Mucosa of stomach (tissue), 1 donor: ENCODE results near the gene SAT2.
"Not testable (repeated sequence)": the region's sequence is repeated elsewhere in the genome, so short reads cannot be mapped to it uniquely, and the experiment has no call there.

ENCODE experiments used
- H3K27me3 ChIP-seq: one replicate; pipeline ENCODE4 v1.7.0; 2013; ENCODE audit warnings: mild to moderate bottlenecking, low read length; ENCODE audit not compliant: control insufficient read depth, insufficient read depth
- H3K36me3 ChIP-seq: one replicate; pipeline ENCODE4 v1.7.0; 2013; ENCODE audit warnings: low read length; ENCODE audit not compliant: control insufficient read depth, insufficient read depth
- H3K4me1 ChIP-seq: one replicate; pipeline ENCODE4 v1.7.0; 2013; ENCODE audit warnings: mild to moderate bottlenecking, low read length; ENCODE audit not compliant: control insufficient read depth, insufficient read depth
- H3K4me3 ChIP-seq: one replicate; pipeline ENCODE4 v1.7.0; 2013; ENCODE audit warnings: low read length
- H3K9ac ChIP-seq: one replicate; pipeline ENCODE4 v1.7.0; 2013; ENCODE audit warnings: mild to moderate bottlenecking, low read length, moderate library complexity
- H3K9me3 ChIP-seq: one replicate; pipeline ENCODE4 v1.7.0; 2013; ENCODE audit warnings: mild to moderate bottlenecking, low read length, moderate library complexity; ENCODE audit not compliant: control insufficient read depth
- donor health status: Pancreatic carcinoma.

Gene SAT2

DNA sequence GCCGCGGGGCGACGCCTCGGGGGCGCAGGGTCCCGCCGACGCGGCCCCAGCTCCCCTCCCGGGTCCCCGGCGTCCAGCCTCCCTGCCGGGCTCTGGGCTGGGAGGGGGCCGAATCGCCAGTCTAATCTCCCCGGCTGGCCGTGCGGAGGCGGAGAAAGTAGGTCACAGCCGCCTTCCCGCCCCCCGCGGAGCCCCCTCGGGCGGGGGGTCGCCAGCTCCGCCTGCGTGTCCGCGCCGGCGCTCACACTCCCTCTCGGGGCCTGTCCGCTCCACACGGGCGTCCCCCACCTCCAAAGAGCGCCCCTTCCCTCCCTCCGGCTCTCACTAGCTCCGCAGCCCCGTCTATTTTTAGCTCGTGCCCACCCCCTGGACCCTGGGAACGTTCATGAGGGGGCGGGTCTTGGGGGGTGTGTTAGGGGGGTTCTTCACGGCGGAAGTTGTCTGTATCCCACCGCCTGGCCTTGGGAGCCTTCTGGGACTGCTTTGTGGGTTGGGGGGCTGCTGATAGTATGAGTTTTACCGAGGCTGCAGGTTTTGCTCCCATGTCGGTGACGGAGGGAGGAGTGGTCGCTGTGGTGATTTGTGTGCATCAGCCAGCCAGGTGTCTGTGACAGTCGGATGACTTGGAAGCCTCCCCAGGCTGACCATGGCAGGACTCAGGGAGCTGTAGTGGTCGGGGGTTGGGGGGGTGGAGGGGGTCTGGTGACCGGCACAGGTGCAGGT, 24.2 kb upstream of the SAT2 start:
- H3K9ac ChIP-seq = peak overlapping the region; percentile 7
- H3K9me3 ChIP-seq = no peaks in the 10 kb centered on the region
- peaks cover 49% of the 10 kb centered on the region for H3K27me3 ChIP-seq
- peaks cover 18% of the 10 kb centered on the region for H3K4me1 ChIP-seq
- H3K36me3 ChIP-seq = no peaks in the 10 kb centered on the region
- H3K4me3 ChIP-seq = no peak overlapping the region

DNA sequence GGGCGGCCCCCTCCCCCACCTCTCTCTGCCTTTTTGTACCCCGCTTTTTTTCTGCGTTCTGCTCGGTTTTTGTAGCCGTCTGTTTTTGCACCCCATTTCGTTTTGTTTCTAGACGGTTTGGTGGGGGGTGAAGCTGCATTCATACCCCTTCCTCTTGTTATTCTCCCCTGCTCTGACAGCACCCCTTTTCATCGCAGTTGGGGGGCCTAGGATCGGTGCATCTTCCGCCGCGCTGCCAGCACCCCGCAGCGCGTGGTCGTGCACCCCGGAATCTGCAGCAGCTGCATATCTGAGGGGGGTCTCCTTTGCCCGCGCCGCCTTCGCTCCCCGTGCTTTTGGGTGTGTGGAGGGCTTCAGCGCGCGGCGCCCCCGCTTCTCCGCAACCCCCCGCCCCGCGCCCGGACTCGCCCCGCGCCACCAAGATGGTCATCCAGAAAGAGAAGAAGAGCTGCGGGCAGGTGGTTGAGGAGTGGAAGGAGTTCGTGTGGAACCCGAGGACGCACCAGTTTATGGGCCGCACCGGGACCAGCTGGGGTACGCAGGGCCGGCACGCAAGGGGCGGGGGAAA, 23.6 kb upstream of the SAT2 start:
- Histone ChIP-seq H3K36me3 (no peaks in the 10 kb centered on the region), H3K27me3 (peaks cover 49% of the 10 kb centered on the region), H3K4me1 (peaks cover 18% of the 10 kb centered on the region), H3K9ac (peak overlapping the region; percentile 7), H3K4me3 (peak overlapping the region; percentile 7), H3K9me3 (no peaks in the 10 kb centered on the region)

DNA sequence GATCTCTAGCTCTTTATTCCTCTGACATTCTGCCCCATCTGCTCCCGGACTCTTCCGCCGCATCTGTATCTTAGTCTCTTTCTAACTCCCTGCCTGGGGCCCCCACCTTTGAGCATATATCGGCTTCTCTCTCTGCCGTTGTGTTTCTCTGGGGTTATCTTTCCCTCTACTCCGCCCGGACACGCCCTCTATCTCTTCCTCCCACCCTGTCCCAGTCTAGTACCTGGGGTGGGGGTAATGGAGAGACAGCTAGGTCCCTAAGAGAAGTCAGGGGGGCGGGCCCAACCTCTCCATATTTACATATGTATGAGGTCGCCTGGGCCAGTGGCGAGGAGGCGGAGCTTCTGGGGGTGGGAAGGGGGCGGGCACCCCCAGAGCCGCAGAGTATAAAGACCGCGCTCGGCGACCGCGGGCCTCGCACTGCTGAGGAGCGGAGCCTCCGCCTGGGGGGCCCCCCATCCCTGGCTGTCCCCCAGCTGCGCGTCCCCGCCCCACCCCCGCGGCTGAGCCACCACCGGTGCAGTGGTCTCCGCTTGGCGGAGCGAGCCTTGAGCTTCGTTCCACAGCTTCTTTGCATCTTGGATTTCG, 23.0 kb upstream of the SAT2 start, which contains the start of gene ATP1B2:
Gene ATP1B2 (plus strand): TSS at position 418 of the 588 bp plus-strand sequence. CDS start 593 bp downstream, outside the sequence.
- Histone ChIP-seq H3K9ac (peak within 1 kb of the TSS; percentile 53), H3K9me3 (no peaks in the 10 kb centered on the region), H3K4me1 (peaks cover 18% of the 10 kb centered on the region), H3K36me3 (no peaks in the 10 kb centered on the region), H3K27me3 (peaks cover 49% of the 10 kb centered on the region), H3K4me3 (peak within 1 kb of the TSS; percentile 7)

DNA sequence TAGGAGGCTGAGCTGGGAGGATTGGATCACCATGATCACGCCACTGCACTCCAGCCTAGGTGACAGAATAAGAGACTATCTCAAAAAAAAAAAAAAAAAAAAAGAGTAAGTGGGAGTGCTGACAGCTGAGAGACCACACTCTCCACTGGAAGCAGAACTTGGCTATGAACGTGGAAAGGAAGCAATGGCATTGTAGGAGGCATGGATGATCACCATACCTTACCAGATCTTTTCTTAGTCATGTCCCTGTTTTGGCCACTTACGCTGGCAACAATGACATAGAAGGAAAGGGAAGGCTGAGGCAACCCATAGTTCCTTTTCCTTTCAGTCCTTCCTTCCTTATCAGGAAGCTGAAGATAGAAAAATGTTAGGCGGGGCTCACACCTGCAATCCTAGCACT, 19.4 kb upstream of the SAT2 start:
- Histone ChIP-seq H3K36me3 (no peaks in the 10 kb centered on the region), H3K9ac (no peak overlapping the region), H3K27me3 (peaks cover 26% of the 10 kb centered on the region), H3K4me3 (no peak overlapping the region), H3K4me1 (peaks cover 18% of the 10 kb centered on the region), H3K9me3 (no peaks in the 10 kb centered on the region)

DNA sequence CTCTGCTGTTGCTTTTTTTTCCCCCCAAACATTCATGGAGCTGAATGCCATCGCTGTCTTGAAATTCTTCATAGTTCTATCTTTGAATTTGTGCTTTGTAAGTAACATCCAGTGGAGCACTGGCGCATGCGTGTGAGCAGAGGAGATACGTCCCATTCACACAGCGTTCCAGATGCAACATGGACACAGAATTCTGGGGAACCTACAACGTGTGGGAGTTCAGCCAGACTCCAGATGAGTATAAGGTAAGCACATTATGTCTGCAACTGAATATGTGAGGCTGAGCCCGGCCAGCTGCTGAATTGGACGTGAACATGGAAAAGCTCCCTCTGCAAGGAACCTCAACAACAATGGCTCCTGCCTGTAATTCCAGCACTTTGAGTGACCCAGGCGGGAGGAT, 18.8 kb upstream of the SAT2 start:
- Histone ChIP-seq H3K9me3 (no peaks in the 10 kb centered on the region), H3K36me3 (no peaks in the 10 kb centered on the region), H3K9ac (no peak overlapping the region), H3K4me3 (no peak overlapping the region), H3K27me3 (peaks cover 21% of the 10 kb centered on the region), H3K4me1 (peaks cover 14% of the 10 kb centered on the region)

DNA sequence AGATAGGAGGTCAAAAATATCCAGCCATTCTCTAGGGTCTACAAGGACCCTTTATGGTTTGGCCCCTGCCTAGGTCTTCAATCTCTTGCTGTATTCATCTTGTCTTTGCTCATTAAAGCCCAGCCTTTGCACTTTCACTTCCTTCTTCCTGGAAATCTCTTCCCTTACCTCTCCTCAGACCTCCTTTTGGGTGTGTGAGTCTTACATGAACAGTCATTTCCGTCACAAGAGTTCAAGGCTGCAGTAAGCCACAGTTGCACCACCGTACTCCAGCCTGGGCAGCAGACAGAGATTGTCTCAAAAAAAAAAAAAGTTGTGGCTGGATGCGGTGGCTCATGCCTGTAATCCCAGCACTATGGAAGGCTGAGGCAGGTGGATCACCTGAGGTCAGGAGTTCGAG, 17.2 kb upstream of the SAT2 start:
- Histone ChIP-seq H3K27me3 (peaks cover 4% of the 10 kb centered on the region), H3K9ac (no peak overlapping the region), H3K9me3 (no peaks in the 10 kb centered on the region), H3K36me3 (no peaks in the 10 kb centered on the region), H3K4me1 (no peaks in the 10 kb centered on the region), H3K4me3 (no peak overlapping the region)

DNA sequence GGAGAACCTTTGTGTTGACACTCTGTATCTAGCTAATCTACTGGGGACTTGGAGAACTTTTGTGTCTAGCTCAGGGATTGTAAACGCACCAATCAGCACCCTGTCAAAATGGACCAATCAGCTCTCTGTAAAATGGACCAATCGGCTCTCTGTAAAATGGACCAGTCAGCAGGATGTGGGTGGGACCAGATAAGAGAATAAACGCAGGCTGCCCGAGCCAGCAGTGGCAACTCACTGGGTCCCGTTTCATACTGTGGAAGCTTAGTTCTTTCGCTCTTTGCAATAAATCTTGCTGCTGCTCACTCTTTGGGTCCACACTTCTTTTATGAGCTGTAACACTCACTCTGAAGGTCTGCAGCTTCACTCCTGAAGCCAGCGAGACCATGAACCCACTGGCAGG, 14.0 kb upstream of the SAT2 start:
- H3K9ac ChIP-seq, H3K4me1 ChIP-seq, H3K4me3 ChIP-seq, H3K36me3 ChIP-seq, H3K9me3 ChIP-seq, H3K27me3 ChIP-seq: not testable (repeated sequence)

DNA sequence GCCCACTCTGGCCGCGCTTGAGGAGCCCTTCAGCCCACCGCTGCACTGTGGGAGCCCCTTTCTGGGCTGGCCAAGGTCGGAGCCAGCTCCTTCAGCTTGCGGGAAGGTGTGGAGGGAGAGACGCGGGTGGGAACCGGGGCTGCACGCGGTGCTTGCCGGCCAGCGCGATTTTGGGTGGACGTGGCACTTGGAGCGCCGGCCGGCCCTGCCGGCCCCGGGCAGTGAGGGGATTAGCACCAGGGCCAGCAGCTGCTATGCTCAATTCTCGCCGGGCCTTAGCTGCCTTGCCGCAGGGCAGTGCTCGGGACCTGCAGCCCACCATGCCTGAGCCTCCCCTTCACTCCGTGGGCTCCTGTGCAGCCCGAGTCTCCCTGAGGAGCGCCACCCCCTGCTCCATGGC, 13.2 kb upstream of the SAT2 start:
- no peak overlapping the region for H3K9ac ChIP-seq
- H3K27me3 ChIP-seq = no peaks in the 10 kb centered on the region
- no peaks in the 10 kb centered on the region for H3K4me1 ChIP-seq
- no peak overlapping the region for H3K4me3 ChIP-seq
- H3K36me3 ChIP-seq = no peaks in the 10 kb centered on the region
- no peaks in the 10 kb centered on the region for H3K9me3 ChIP-seq

DNA sequence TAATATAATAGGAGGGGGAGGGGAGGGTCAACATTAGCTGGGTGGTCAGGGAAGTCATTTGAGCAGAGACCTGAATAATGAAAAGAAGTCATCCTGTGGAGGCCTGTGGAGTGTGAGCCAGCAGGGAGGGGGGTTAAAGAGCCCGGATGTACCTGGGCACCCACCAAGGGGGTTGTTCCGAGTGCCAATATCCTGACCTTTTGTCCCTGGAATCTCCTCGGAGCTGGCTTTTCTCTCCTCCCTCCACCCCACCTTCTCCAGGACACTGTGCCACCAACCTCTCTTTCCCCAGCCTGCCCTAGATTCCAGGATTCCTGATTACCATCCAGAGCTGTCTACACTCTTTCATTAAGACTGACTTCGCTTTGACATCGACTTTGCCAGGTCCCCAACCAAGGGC, 8.5 kb upstream of the SAT2 start:
- Histone ChIP-seq H3K4me1 (peaks cover 17% of the 10 kb centered on the region), H3K4me3 (no peak overlapping the region), H3K27me3 (peaks cover 4% of the 10 kb centered on the region), H3K9me3 (no peaks in the 10 kb centered on the region), H3K36me3 (no peaks in the 10 kb centered on the region), H3K9ac (no peak overlapping the region)

DNA sequence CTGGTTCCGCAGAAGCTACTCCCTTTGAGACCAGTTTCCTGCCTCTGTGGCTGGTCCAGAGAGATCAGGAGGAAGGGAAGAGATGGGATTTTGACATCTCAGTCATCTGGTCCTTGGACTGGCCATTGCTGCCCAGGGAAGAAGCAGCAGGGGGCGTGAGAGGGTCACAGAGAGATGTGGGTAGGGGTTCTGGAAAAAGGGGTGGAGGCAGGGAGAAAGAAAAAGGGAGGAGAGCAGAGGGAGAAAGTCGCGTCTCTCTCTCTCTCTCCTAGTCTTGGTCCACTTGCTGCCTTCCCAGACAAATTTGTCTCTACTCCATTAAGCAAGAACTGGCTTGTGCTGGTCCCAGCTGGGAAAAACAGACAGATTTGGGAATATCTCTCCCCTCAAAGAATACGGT, 6.8 kb upstream of the SAT2 start:
- no peaks in the 10 kb centered on the region for H3K9me3 ChIP-seq
- peaks cover 17% of the 10 kb centered on the region for H3K4me1 ChIP-seq
- H3K4me3 ChIP-seq = no peak overlapping the region
- no peaks in the 10 kb centered on the region for H3K36me3 ChIP-seq
- H3K27me3 ChIP-seq = peaks cover 4% of the 10 kb centered on the region
- no peak overlapping the region for H3K9ac ChIP-seq

DNA sequence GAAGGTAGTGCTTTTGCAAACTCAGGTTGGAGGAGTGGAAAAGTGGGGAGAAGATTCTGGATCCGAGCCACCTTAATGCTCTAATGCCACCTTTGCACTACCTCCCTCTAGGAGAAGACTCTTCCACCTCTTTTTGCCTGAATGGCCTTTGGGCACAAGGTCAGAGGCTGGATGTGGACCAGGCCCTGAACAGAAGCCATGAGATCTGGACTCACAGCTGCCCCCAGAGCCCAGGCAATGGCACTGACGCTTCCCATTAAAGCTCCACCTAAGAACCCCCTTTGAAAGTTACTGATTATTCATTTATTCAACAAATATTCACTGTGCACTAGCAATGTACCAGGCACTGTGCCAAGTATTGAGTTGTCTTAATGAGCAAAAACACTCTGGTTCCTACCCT, 5.5 kb upstream of the SAT2 start:
- no peak overlapping the region for H3K4me3 ChIP-seq
- H3K36me3 ChIP-seq = no peaks in the 10 kb centered on the region
- peaks cover 20% of the 10 kb centered on the region for H3K4me1 ChIP-seq
- H3K9me3 ChIP-seq = no peaks in the 10 kb centered on the region
- no peak overlapping the region for H3K9ac ChIP-seq
- H3K27me3 ChIP-seq = peaks cover 4% of the 10 kb centered on the region

DNA sequence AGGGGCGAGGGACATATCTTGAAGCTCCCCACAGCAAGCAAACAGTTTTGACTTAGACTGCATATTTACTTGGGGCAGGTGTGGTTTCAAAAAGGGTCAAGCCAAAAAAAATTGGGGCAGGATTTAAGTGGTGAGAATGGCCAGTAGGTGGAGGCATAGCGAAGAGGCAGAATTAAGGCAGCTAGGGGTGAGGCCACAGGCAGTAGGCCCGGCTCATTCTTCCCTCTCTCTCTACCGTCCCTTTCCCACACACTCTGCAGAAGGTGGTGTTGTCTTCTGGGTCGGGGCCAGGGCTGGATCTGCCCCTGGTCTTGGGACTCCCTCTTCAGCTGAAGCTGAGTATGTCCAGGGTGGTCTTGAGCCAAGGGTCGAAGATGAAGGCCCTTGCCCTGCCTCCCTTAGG, 4.9 kb upstream of the SAT2 start:
- H3K9ac ChIP-seq = no peak overlapping the region
- peaks cover 24% of the 10 kb centered on the region for H3K4me1 ChIP-seq
- peaks cover 4% of the 10 kb centered on the region for H3K27me3 ChIP-seq
- no peak overlapping the region for H3K4me3 ChIP-seq
- no peaks in the 10 kb centered on the region for H3K36me3 ChIP-seq
- no peaks in the 10 kb centered on the region for H3K9me3 ChIP-seq
